Liver (tissue), 9 donors: ENCODE measurements around the gene CIAO3. TPM values are rescaled to one million over a fixed set of nuclear protein-coding genes. Genes with fewer than 3 reads are reported as not detected.

ENCODE experiments used
- DNase-seq: peaks from one replicate; pipeline ENCODE4 v3.0.0-alpha.2; 2017; ENCODE audit warnings: low spot score
- H3K27ac ChIP-seq, 2 donors: one replicate each; pipeline ENCODE4 v1.7.0; 2013; ENCODE audit warnings: inconsistent platforms in 2 of 2, low read length in 2 of 2, control low read depth in 1 of 2, low read depth in 1 of 2, mild to moderate bottlenecking in 1 of 2
- H3K27me3 ChIP-seq, 4 donors: one replicate each; pipeline versions ENCODE4 v1.6.1 to v1.7.0; 2013; ENCODE audit warnings: low read length in 3 of 4, inconsistent platforms in 1 of 4, mild to moderate bottlenecking in 1 of 4, moderate library complexity in 1 of 4; ENCODE audit not compliant: control insufficient read depth in 4 of 4, insufficient read depth in 4 of 4
- H3K36me3 ChIP-seq, 4 donors: one replicate each; pipeline versions ENCODE4 v1.6.1 to v1.7.0; 2013; ENCODE audit warnings: low read length in 3 of 4, mild to moderate bottlenecking in 3 of 4, low read depth in 1 of 4, moderate library complexity in 1 of 4; ENCODE audit not compliant: control insufficient read depth in 4 of 4, insufficient read depth in 3 of 4
- H3K4me1 ChIP-seq, 4 donors: one replicate each; pipeline versions ENCODE4 v1.6.1 to v1.7.0; 2013; ENCODE audit warnings: low read length in 3 of 4, mild to moderate bottlenecking in 3 of 4, moderate library complexity in 1 of 4; ENCODE audit not compliant: control insufficient read depth in 4 of 4, insufficient read depth in 4 of 4
- H3K4me3 ChIP-seq, 3 donors: one replicate each; pipeline versions ENCODE4 v1.6.1 to v1.7.0; 2013; ENCODE audit warnings: low read length in 3 of 3, control low read depth in 1 of 3, low read depth in 1 of 3, mild to moderate bottlenecking in 1 of 3
- H3K9ac ChIP-seq, 2 donors: one replicate each; pipeline ENCODE4 v1.7.0; 2013; ENCODE audit warnings: low read length in 2 of 2, mild to moderate bottlenecking in 2 of 2, moderate library complexity in 2 of 2, control low read depth in 1 of 2, low read depth in 1 of 2
- H3K9me3 ChIP-seq, 4 donors: one replicate each; pipeline versions ENCODE4 v1.6.1 to v1.7.0; 2013; ENCODE audit warnings: low read length in 3 of 4; ENCODE audit not compliant: control insufficient read depth in 4 of 4
- FOXA1 ChIP-seq: IDR thresholded peaks from 2 replicates; pipeline ENCODE4 v1.6.1; 2016; ENCODE audit warnings: antibody characterized with exemption
- GABPA ChIP-seq, 2 donors: IDR thresholded peaks in 1 of 2; conservative IDR thresholded peaks in 1 of 2; 2 replicates each; pipeline ENCODE4 v1.6.1; 2016; ENCODE audit warnings: antibody characterized with exemption in 2 of 2, mild to moderate bottlenecking in 1 of 2, moderate library complexity in 1 of 2
- HNF4A ChIP-seq, 2 donors: conservative IDR thresholded peaks; 2 replicates each; pipeline ENCODE4 v1.6.1; 2016; ENCODE audit warnings: antibody characterized with exemption in 2 of 2, mild to moderate bottlenecking in 2 of 2
- HNF4G ChIP-seq: IDR thresholded peaks from 2 replicates; pipeline ENCODE4 v1.6.1; 2016; ENCODE audit warnings: antibody characterized with exemption
- JUND ChIP-seq, 2 donors: IDR thresholded peaks; 2 replicates each; pipeline ENCODE4 v1.6.1; 2016; ENCODE audit warnings: antibody characterized with exemption in 2 of 2
- NR2F2 ChIP-seq: IDR thresholded peaks from 2 replicates; pipeline ENCODE4 v1.6.1; 2016; ENCODE audit warnings: antibody characterized with exemption
- RXRA ChIP-seq, 2 donors: IDR thresholded peaks; 2 replicates each; pipeline ENCODE4 v1.6.1; 2017 to 2018; ENCODE audit warnings: antibody characterized with exemption in 2 of 2, mild to moderate bottlenecking in 1 of 2
- SP1 ChIP-seq: IDR thresholded peaks from 2 replicates; pipeline ENCODE4 v1.6.1; 2018; ENCODE audit warnings: antibody characterized with exemption, mild to moderate bottlenecking
- YY1 ChIP-seq: IDR thresholded peaks from 2 replicates; pipeline ENCODE4 v1.6.1; 2016; ENCODE audit warnings: antibody characterized with exemption, mild to moderate bottlenecking
- WGBS: extraction: QIAGEN DNeasy Blood & Tissue Kit; methylation state at CpG from one replicate; pipeline ENCODE4 v1.1.7; 2013; 5-methylcytosine and 5-hydroxymethylcytosine counted together
- polyA plus RNA-seq, 2 donors: library from polyadenylated mRNA; stranded (reverse) in 1 of 2; unstranded in 1 of 2; fragments of 200-250 nt in 1 of 2; fragments of >200 nt in 1 of 2; fragmentation: Nextera tagmentation in 1 of 2; extraction: Ambion mirVana in 1 of 2; gene quantifications; one replicate each; pipeline versions ENCODE4 v1.2.1 to v1.2.3, GENCODE V29; 2013 to 2015
- total RNA-seq, 2 donors: library from RNA; depleted of rRNA; stranded (reverse); fragments of >200 nt; gene quantifications; one replicate each; pipeline ENCODE4 v1.2.3, GENCODE V29; 2014
- TF ChIP-seq, protein P1 (sequence below): IDR thresholded peaks from 2 replicates; pipeline ENCODE4 v1.6.1; 2016; ENCODE audit warnings: antibody characterized with exemption
- TF ChIP-seq, protein P2 (sequence below): IDR thresholded peaks from 2 replicates; pipeline ENCODE4 v1.6.1; 2016; ENCODE audit warnings: antibody characterized with exemption
- TF ChIP-seq, protein P3 (sequence below): IDR thresholded peaks from 2 replicates; pipeline ENCODE4 v1.6.1; 2016; ENCODE audit warnings: antibody characterized with exemption, mild to moderate bottlenecking
- TF ChIP-seq, protein P4 (sequence below): IDR thresholded peaks from 2 replicates; pipeline ENCODE4 v1.6.1; 2016; ENCODE audit warnings: antibody characterized with exemption
- donor health status: healthy.
- donor health status: healthy.
- donor health status: healthy.
- donor health status: healthy.
- donor health status: healthy.

Gene CIAO3
- total and polyA plus RNA-seq, 4 donors = 13.2 to 24.3 (median 16.5) TPM

DNA sequence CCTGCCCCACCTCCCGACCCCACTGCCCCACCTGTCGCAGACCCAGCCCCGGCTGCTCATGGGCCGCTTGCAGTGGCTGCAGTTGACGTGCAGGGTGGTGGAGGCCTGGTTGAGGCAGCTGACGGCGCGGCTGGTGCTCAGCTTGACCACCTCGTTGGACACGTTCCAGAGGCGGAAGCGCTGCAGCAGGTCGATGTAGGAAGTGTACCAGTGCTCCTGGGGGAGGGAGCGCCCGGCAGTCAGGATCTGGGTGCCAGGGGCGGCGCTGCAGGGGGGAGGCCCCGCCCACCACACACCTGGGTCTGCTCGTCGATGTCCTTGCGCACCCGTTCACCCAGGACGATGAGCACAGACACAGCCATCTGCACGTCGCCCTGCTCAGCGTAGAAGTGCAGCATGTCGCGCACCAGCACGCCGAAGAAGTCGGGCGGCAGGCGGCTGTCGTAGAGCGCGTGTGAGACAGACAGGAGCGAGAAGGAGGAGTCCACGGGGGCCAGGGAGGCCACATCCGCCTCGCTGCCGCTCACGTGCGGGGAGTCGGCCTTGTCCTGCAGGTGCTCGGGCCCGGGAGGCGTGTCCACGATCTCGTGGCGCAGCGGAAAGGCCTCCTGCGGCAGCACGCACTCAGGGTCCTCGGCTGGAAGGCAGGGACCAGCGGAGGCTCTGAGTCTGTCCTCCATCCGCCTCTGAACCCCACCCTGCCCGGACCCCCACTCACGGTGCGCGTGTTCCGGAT, 55.7 kb downstream of the CIAO3 start (continued):
- TF ChIP-seq, protein P1, sequence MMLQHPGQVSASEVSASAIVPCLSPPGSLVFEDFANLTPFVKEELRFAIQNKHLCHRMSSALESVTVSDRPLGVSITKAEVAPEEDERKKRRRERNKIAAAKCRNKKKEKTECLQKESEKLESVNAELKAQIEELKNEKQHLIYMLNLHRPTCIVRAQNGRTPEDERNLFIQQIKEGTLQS = no peak
- TF ChIP-seq RXRA (IDR thresholded peaks at IDR 0.05) = no peak
- TF ChIP-seq HNF4A (conservative IDR thresholded peaks at IDR 0.05) = no peak

DNA sequence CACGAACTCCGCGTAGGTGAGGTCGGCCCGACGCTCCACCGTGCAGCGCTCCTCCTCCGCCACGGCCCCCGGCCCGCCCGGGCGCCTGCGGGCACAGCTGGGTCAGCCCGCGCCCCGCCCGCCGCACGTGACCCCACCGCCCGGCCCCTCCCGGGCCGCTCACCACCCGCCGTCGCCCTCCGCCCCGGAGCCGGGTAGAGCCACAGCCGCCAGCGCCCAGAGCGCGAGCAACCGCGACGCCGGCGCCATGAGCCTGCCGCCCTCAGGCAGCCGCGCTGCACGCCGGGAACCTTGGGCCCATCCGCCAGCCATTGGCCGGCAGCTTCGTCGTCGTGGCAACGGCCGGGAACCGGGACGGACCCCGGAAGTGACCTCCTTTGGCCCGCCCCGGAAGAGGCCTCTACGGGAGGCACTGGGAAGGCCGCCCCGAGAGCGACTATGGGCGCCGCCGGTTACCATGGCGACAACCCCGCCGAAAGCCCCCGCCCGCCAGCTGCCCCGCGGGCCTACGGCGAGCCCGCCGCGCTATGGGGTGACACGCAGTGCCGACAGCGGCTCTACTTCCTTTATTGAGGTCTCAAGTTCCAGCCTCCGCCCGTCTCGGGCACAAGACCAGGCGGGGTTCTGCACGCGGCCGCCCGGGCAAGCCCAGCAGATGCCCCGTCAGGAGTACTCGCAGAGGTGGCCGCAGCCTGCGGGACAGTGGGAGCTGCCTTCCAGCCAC, 56.6 kb downstream of the CIAO3 start, which contains the start of gene JMJD8:
JMJD8 (minus strand) TSS at position 264 of the 724 bp plus-strand sequence; CDS start at position 249, 15 bp downstream.
- Histone ChIP-seq H3K36me3 (peaks cover 8 to 21% (median 12%) of the 10 kb centered on the region in 4 donors), H3K27me3 (no peaks in the 10 kb centered on the region), H3K27ac (peak within 1 kb of the TSS; percentile 60 to 68), H3K9ac (no peak within 1 kb of the TSS), H3K9me3 (no peaks in the 10 kb centered on the region), H3K4me3 (peak within 1 kb of the TSS; percentile 57 to 85 (median 61)), H3K4me1 (peaks cover 28 to 58% (median 47%) of the 10 kb centered on the region in 4 donors)
- DNase-seq = peak; percentile 98
- TF ChIP-seq NR2F2 (peak; percentile 22), SP1 (peak; percentile 55), YY1 (peak; percentile 79), GABPA (IDR thresholded peaks at IDR 0.05 in 1 of 2, conservative IDR thresholded peaks at IDR 0.05 in 1 of 2) (peak; percentile 86 to 95)
- TF ChIP-seq, protein P2, sequence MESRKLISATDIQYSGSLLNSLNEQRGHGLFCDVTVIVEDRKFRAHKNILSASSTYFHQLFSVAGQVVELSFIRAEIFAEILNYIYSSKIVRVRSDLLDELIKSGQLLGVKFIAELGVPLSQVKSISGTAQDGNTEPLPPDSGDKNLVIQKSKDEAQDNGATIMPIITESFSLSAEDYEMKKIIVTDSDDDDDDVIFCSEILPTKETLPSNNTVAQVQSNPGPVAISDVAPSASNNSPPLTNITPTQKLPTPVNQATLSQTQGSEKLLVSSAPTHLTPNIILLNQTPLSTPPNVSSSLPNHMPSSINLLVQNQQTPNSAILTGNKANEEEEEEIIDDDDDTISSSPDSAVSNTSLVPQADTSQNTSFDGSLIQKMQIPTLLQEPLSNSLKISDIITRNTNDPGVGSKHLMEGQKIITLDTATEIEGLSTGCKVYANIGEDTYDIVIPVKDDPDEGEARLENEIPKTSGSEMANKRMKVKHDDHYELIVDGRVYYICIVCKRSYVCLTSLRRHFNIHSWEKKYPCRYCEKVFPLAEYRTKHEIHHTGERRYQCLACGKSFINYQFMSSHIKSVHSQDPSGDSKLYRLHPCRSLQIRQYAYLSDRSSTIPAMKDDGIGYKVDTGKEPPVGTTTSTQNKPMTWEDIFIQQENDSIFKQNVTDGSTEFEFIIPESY = no peak
- TF ChIP-seq, protein P3, sequence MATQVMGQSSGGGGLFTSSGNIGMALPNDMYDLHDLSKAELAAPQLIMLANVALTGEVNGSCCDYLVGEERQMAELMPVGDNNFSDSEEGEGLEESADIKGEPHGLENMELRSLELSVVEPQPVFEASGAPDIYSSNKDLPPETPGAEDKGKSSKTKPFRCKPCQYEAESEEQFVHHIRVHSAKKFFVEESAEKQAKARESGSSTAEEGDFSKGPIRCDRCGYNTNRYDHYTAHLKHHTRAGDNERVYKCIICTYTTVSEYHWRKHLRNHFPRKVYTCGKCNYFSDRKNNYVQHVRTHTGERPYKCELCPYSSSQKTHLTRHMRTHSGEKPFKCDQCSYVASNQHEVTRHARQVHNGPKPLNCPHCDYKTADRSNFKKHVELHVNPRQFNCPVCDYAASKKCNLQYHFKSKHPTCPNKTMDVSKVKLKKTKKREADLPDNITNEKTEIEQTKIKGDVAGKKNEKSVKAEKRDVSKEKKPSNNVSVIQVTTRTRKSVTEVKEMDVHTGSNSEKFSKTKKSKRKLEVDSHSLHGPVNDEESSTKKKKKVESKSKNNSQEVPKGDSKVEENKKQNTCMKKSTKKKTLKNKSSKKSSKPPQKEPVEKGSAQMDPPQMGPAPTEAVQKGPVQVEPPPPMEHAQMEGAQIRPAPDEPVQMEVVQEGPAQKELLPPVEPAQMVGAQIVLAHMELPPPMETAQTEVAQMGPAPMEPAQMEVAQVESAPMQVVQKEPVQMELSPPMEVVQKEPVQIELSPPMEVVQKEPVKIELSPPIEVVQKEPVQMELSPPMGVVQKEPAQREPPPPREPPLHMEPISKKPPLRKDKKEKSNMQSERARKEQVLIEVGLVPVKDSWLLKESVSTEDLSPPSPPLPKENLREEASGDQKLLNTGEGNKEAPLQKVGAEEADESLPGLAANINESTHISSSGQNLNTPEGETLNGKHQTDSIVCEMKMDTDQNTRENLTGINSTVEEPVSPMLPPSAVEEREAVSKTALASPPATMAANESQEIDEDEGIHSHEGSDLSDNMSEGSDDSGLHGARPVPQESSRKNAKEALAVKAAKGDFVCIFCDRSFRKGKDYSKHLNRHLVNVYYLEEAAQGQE = no peak
- TF ChIP-seq, protein P4, sequence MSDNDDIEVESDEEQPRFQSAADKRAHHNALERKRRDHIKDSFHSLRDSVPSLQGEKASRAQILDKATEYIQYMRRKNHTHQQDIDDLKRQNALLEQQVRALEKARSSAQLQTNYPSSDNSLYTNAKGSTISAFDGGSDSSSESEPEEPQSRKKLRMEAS = no peak
- 7% methylated on average over 91 of the region's 91 CpGs for whole genome bisulfite sequencing

DNA sequence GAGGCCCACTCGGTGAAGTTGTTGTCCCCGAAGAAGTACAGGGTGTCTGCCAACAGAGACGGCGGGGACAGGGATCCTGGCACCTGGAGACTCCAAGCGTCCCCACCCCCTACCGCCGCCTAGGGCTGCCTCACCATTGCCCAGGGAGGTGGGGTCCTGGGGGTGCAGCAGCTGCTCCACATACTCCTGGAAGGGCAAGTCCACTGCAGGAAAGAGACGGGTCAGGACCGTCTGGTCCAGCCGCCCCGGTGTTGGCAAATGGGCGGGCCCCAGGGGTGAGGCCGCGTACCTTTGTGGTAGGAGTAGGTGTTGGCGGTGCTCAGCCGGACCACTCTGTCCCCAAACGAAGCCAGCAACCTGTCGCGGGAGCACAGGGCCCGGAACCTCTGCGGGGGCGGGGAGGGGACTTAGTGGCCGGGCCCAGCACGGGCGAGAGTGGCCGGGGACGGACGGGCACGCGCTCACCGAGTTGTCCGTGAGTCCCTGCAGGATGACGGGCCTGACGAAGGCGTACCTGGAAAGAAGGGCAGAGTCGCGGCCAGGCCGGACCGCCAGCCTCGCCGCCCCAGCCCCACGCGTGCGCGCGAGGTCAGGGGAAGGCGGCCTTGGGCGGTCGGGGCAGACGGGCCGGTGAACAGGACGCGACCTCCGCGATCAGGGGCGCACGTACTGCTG, 57.3 kb downstream of the CIAO3 start:
- Histone ChIP-seq H3K27me3 (no peaks in the 10 kb centered on the region), H3K36me3 (peaks cover 8 to 21% (median 12%) of the 10 kb centered on the region in 4 donors), H3K4me3 (peak overlapping the region; percentile 57 to 85 (median 61)), H3K9me3 (no peaks in the 10 kb centered on the region), H3K27ac (peak overlapping the region in 1 of 2 donors; percentile 60), H3K4me1 (peaks cover 25 to 58% (median 46%) of the 10 kb centered on the region in 4 donors), H3K9ac (no peak overlapping the region)
- no peak for DNase-seq
- 10% methylated on average over 57 of the region's 57 CpGs for WGBS
- TF ChIP-seq, protein P4 = no peak
- TF ChIP-seq HNF4G (no peak), HNF4A (conservative IDR thresholded peaks at IDR 0.05) (no peak), JUND (IDR thresholded peaks at IDR 0.05) (no peak), FOXA1 (no peak)
- TF ChIP-seq, protein P3 = no peak
- TF ChIP-seq, protein P2 = no peak
